ENCODE results near the gene ACSL5.

GRCh38 chr10:112429654-112430230 lies 55.8 kb downstream of the ACSL5 start:
- TF ChIP-seq POLR2A (IDR thresholded peaks at IDR 0.05) (no peak), CTCF (IDR thresholded peaks at IDR 0.05) (no peak)
